Pulmonary artery endothelial cell (primary cell): Measurements from ENCODE around the gene PTGDR. TPM values are rescaled to one million over a fixed set of nuclear protein-coding genes. Genes with fewer than 3 reads are reported as not detected.

ENCODE experiments used
- DNase-seq: peaks from one replicate; pipeline ENCODE4 v3.0.0-alpha.2; 2011; ENCODE audit warnings: low read depth, low spot score
- total RNA-seq: library from RNA; depleted of rRNA; stranded (reverse); fragments of >200 nt; gene quantifications from 2 replicates; pipeline ENCODE4 v1.2.3, GENCODE V29; 2014

Gene PTGDR
- total RNA-seq, 1 donor from 2014 or later: not detected

GRCh38 chr14:52307905-52308304 is 40.4 kb downstream of the PTGDR start:
- DNase-seq: no peak

- no peak for DNase-seq
These were observed 43.0 kb downstream of the PTGDR start for GRCh38 chr14:52310541-52310940.

- no peak for DNase-seq
These were observed 45.4 kb downstream of the PTGDR start for GRCh38 chr14:52312931-52313355.

GRCh38 chr14:52313462-52313861 is 46.0 kb downstream of the PTGDR start:
- no peak for DNase-seq

- no peak for DNase-seq
These were observed 46.6 kb downstream of the PTGDR start, which contains the start of gene PTGER2 for GRCh38 chr14:52313903-52314594. PTGER2 (plus strand) TSS chr14:52314312; CDS start chr14:52314549, 237 bp downstream.

GRCh38 chr14:52314595-52315354 is 47.3 kb downstream of the PTGDR start:
- DNase-seq: no peak

GRCh38 chr14:52315355-52315718 is 47.8 kb downstream of the PTGDR start:
- no peak for DNase-seq

GRCh38 chr14:52318062-52318461 is 50.6 kb downstream of the PTGDR start:
- DNase-seq: no peak

GRCh38 chr14:52318826-52319645 is 51.5 kb downstream of the PTGDR start:
- no peak for DNase-seq

GRCh38 chr14:52319919-52320318 is 52.4 kb downstream of the PTGDR start:
- no peak for DNase-seq

- no peak for DNase-seq
These were observed 57.6 kb downstream of the PTGDR start for GRCh38 chr14:52325126-52325525.

GRCh38 chr14:52325630-52326029 is 58.1 kb downstream of the PTGDR start:
- DNase-seq: no peak

Other genes starting within 250 kb of the PTGDR start
- 27.9 and 65.0 TPM in 2 replicates for gene NID2, start 198.6 kb upstream of the PTGDR start, total RNA-seq
- not detected in 2 replicates for gene PTGER2, start 46.6 kb downstream of the PTGDR start, total RNA-seq